OCI-LY1 (cell line): ENCODE data around the gene P3H3.
"Not testable (repeated sequence)": the region's sequence is repeated elsewhere in the genome, so short reads cannot be mapped to it uniquely, and the experiment has no call there.

ENCODE experiments used
- H2AFZ ChIP-seq: fragments of 200-600 bp; sonication (generic), shearing (Covaris generic); 2 replicates; pipeline ENCODE4 v1.6.0; 2014; ENCODE audit warnings: antibody characterized with exemption, mild to moderate bottlenecking, low read length
- H3F3A ChIP-seq: fragments of 200-600 bp; sonication (generic), shearing (Covaris generic); 2 replicates; pipeline ENCODE4 v1.6.0; 2014; ENCODE audit warnings: mild to moderate bottlenecking, antibody characterized with exemption, low read length, moderate library complexity; ENCODE audit not compliant: insufficient read depth
- H3K27ac ChIP-seq: fragments of 200-600 bp; sonication (generic); 2 replicates; pipeline ENCODE4 v1.5.1; 2014; ENCODE audit warnings: low read length, mixed run types, mild to moderate bottlenecking, low read depth; ENCODE audit not compliant: poor library complexity, severe bottlenecking
- H3K27me3 ChIP-seq: fragments of 200-600 bp; sonication (generic); 2 replicates; pipeline ENCODE4 v1.6.0; 2014; ENCODE audit warnings: antibody characterized with exemption, mild to moderate bottlenecking, low read length, moderate library complexity; ENCODE audit not compliant: insufficient read depth
- H3K36me3 ChIP-seq: fragments of 200-600 bp; sonication (generic); 2 replicates; pipeline ENCODE4 v1.6.1; 2014; ENCODE audit warnings: mild to moderate bottlenecking, antibody characterized with exemption, low read length, moderate library complexity, mixed read lengths; ENCODE audit not compliant: insufficient read depth
- H3K4me1 ChIP-seq: fragments of 200-600 bp; sonication (generic); 2 replicates; pipeline ENCODE4 v1.5.1; 2014; ENCODE audit warnings: mild to moderate bottlenecking, low read length, moderate library complexity; ENCODE audit not compliant: insufficient read depth, severe bottlenecking
- H3K4me2 ChIP-seq: fragments of 200-600 bp; sonication (generic), shearing (Covaris generic); 2 replicates; pipeline ENCODE4 v1.6.1; 2014; ENCODE audit warnings: low read length
- H3K4me3 ChIP-seq: fragments of 200-600 bp; sonication (generic); 2 replicates; pipeline ENCODE4 v1.5.1; 2014; ENCODE audit warnings: low read length, low read depth, mild to moderate bottlenecking, mixed read lengths; ENCODE audit not compliant: poor library complexity, severe bottlenecking
- H3K79me2 ChIP-seq: fragments of 200-600 bp; shearing (Covaris generic); 2 replicates; pipeline ENCODE4 v1.6.1; 2016; ENCODE audit warnings: mixed run types, low read length, mixed read lengths; ENCODE audit not compliant: insufficient read depth
- H3K9ac ChIP-seq: fragments of 200-600 bp; sonication (generic), shearing (Covaris generic); 2 replicates; pipeline ENCODE4 v1.6.1; 2014; ENCODE audit warnings: mild to moderate bottlenecking, low read length, mixed read lengths
- H3K9me2 ChIP-seq: fragments of 200-600 bp; sonication (generic), shearing (Covaris generic); 2 replicates; pipeline ENCODE4 v1.6.1; 2014; ENCODE audit warnings: low read depth, mild to moderate bottlenecking, low read length, mixed read lengths
- H3K9me3 ChIP-seq: fragments of 200-600 bp; shearing (Covaris generic); 2 replicates; pipeline ENCODE4 v1.6.1; 2014; ENCODE audit warnings: low read length, mixed read lengths
- H4K20me1 ChIP-seq: fragments of 200-600 bp; sonication (generic), shearing (Covaris generic); 2 replicates; pipeline ENCODE4 v1.6.0; 2016; ENCODE audit warnings: mild to moderate bottlenecking, low read length; ENCODE audit not compliant: insufficient read depth
- CTCF ChIP-seq: fragments of 200-600 bp; sonication (generic), shearing (Covaris generic); IDR thresholded peaks from 2 replicates; pipeline ENCODE4 v1.5.1; 2017; ENCODE audit warnings: mild to moderate bottlenecking, antibody characterized with exemption, low read length, moderate library complexity, mixed read lengths
- EZH2 ChIP-seq: fragments of 200-600 bp; sonication (generic), shearing (Covaris generic); IDR thresholded peaks from 2 replicates; pipeline ENCODE4 v1.8.0; 2017; ENCODE audit warnings: borderline replicate concordance, mixed run types, mild to moderate bottlenecking, antibody characterized with exemption, low read length, moderate library complexity, mixed read lengths

P3H3 gene

GRCh38 chr12:6888360-6888759 is 60.2 kb downstream of the P3H3 start:
- H3F3A ChIP-seq, result no peaks in the 10 kb centered on the region
- peaks cover 17% of the 10 kb centered on the region for H3K36me3 ChIP-seq
- no peak overlapping the region for H3K4me3 ChIP-seq
- no peak overlapping the region for H2AFZ ChIP-seq
- H3K4me2 ChIP-seq, result no peak overlapping the region
- H4K20me1 ChIP-seq, result no peaks in the 10 kb centered on the region
- H3K27me3 ChIP-seq, result no peaks in the 10 kb centered on the region
- peaks cover 13% of the 10 kb centered on the region for H3K4me1 ChIP-seq
- H3K79me2 ChIP-seq, result no peaks in the 10 kb centered on the region
- H3K9me3 ChIP-seq, result no peaks in the 10 kb centered on the region
- no peaks in the 10 kb centered on the region for H3K9me2 ChIP-seq
- H3K27ac ChIP-seq, result no peak overlapping the region
- no peak overlapping the region for H3K9ac ChIP-seq
- TF ChIP-seq EZH2 (no peak), CTCF (no peak)

GRCh38 chr12:6888794-6889193 is 60.6 kb downstream of the P3H3 start:
- not testable (repeated sequence) for H3K9ac ChIP-seq, H3F3A ChIP-seq, H2AFZ ChIP-seq, H3K27me3 ChIP-seq, H3K79me2 ChIP-seq, H4K20me1 ChIP-seq, H3K27ac ChIP-seq, H3K4me2 ChIP-seq, H3K4me3 ChIP-seq, H3K9me3 ChIP-seq, H3K9me2 ChIP-seq
- Histone ChIP-seq H3K36me3 (peaks cover 17% of the 10 kb centered on the region), H3K4me1 (peaks cover 13% of the 10 kb centered on the region)
